Chondrocyte (in vitro differentiated cells): ENCODE measurements around the gene CHRND. TPM values are rescaled to one million over a fixed set of nuclear protein-coding genes. Genes with fewer than 3 reads are reported as not detected.
A peak's percentile ranks its signal among the peaks of the same experiment; 100 is the strongest.

Experiments used
- DNase-seq: peaks from one replicate; pipeline ENCODE4 v3.0.0; 2021; ENCODE audit warnings: mixed read lengths, low spot score
- H3K27ac Mint-ChIP-seq: one replicate; pipeline ENCODE4 v1.8.0; 2021; ENCODE audit warnings: mild to moderate bottlenecking, moderate library complexity, mixed read lengths; ENCODE audit not compliant: unreplicated experiment
- H3K27me3 Mint-ChIP-seq: 2 replicates; pipeline ENCODE4 v1.8.0; 2021; ENCODE audit warnings: low read depth, mixed read lengths
- H3K36me3 Mint-ChIP-seq: 2 replicates; pipeline ENCODE4 v1.8.0; 2021; ENCODE audit warnings: low read depth, mixed read lengths
- H3K4me1 Mint-ChIP-seq: 2 replicates; pipeline ENCODE4 v1.8.0; 2021; ENCODE audit warnings: low read depth, mild to moderate bottlenecking, mixed read lengths
- H3K4me3 Mint-ChIP-seq: one replicate; pipeline ENCODE4 v1.8.0; 2021; ENCODE audit warnings: mild to moderate bottlenecking, moderate library complexity, mixed read lengths; ENCODE audit not compliant: unreplicated experiment
- H3K9me3 Mint-ChIP-seq: 2 replicates; pipeline ENCODE4 v1.8.0; 2021; ENCODE audit warnings: low read depth, mixed read lengths
- CTCF ChIP-seq: fragments of 200-600 bp; sonication (generic); IDR thresholded peaks from 2 replicates; pipeline ENCODE4 v1.5.0; 2021; ENCODE audit warnings: antibody characterized with exemption, mild to moderate bottlenecking, moderate library complexity
- total RNA-seq: library from RNA; stranded (reverse); gene quantifications from 3 replicates; pipeline ENCODE4 v1.2.1, GENCODE V29; 2021

CHRND gene
- total RNA-seq, 1 donor from 2014 or later: not detected

GRCh38 chr2:232547991-232548390 is 22.0 kb downstream of the CHRND start:
- no peak overlapping the region for H3K4me3 Mint-ChIP-seq
- H3K27ac Mint-ChIP-seq: no peak overlapping the region
- H3K27me3 Mint-ChIP-seq: no peaks in the 10 kb centered on the region
- H3K36me3 Mint-ChIP-seq: peaks cover 7% of the 10 kb centered on the region
- TF ChIP-seq CTCF: no peak
- H3K4me1 Mint-ChIP-seq: peaks cover 32% of the 10 kb centered on the region
- H3K9me3 Mint-ChIP-seq: peaks cover 7% of the 10 kb centered on the region
- DNase-seq: no peak

- Mint-ChIP-seq H3K36me3 (peaks cover 7% of the 10 kb centered on the region), H3K4me3 (peak overlapping the region; percentile 97), H3K9me3 (peaks cover 7% of the 10 kb centered on the region), H3K4me1 (peaks cover 47% of the 10 kb centered on the region), H3K27ac (peak overlapping the region; percentile 97), H3K27me3 (no peaks in the 10 kb centered on the region)
- TF ChIP-seq CTCF: no peak
- no peak for DNase-seq
Measured at GRCh38 chr2:232549655-232550353, 23.8 kb downstream of the CHRND start.

- Mint-ChIP-seq H3K4me3 (peak within 1 kb of the TSS; percentile 97), H3K27me3 (no peaks in the 10 kb centered on the region), H3K4me1 (peaks cover 47% of the 10 kb centered on the region), H3K36me3 (peaks cover 8% of the 10 kb centered on the region), H3K27ac (peak within 1 kb of the TSS; percentile 97), H3K9me3 (peaks cover 7% of the 10 kb centered on the region)
- TF ChIP-seq CTCF: peak; percentile 69
- DNase-seq: peak; percentile 98
Measured at GRCh38 chr2:232550354-232551249, 24.6 kb downstream of the CHRND start, which contains the start of the genes EIF4E2 and TIGD1. Gene EIF4E2 (plus strand): TSS chr2:232550689. CDS start chr2:232550725, 36 bp downstream. Gene TIGD1 (minus strand): TSS chr2:232550557. CDS start chr2:232549882, 675 bp downstream.

GRCh38 chr2:232551250-232551638 is 25.3 kb downstream of the CHRND start:
- no peak for TF ChIP-seq CTCF
- H3K9me3 Mint-ChIP-seq: peaks cover 7% of the 10 kb centered on the region
- H3K27ac Mint-ChIP-seq: peak overlapping the region; percentile 97
- H3K27me3 Mint-ChIP-seq: no peaks in the 10 kb centered on the region
- H3K4me1 Mint-ChIP-seq: peaks cover 47% of the 10 kb centered on the region
- peak overlapping the region; percentile 97 for H3K4me3 Mint-ChIP-seq
- no peak for DNase-seq
- peaks cover 6% of the 10 kb centered on the region for H3K36me3 Mint-ChIP-seq

- Mint-ChIP-seq H3K9me3 (peaks cover 7% of the 10 kb centered on the region), H3K4me3 (peak overlapping the region; percentile 97), H3K36me3 (peaks cover 8% of the 10 kb centered on the region), H3K27me3 (no peaks in the 10 kb centered on the region), H3K4me1 (peaks cover 47% of the 10 kb centered on the region), H3K27ac (peak overlapping the region; percentile 75)
- no peak for DNase-seq
- no peak for TF ChIP-seq CTCF
Measured at GRCh38 chr2:232551776-232552175, 25.8 kb downstream of the CHRND start.
